Activated naive CD4-positive, alpha-beta T cell treated with anti-CD3 and anti-CD28 coated beads, Interleukin-2, amount 50 U/mL, for 72 hours (primary cell): Measurements from ENCODE around the gene PDK1. TPM values are rescaled to one million over a fixed set of nuclear protein-coding genes. Genes with fewer than 3 reads are reported as not detected.
A peak's percentile ranks its signal among the peaks of the same experiment; 100 is the strongest.
"Not testable (repeated sequence)": the region's sequence is repeated elsewhere in the genome, so short reads cannot be mapped to it uniquely, and the experiment has no call there.

Experiments
- ATAC-seq, 2 donors: fragments of 150-1000 bp; cut with Tn5 transposase; 2 replicates each; pipeline ENCODE4 v1.10.0; 2021; ENCODE audit warnings: mild to moderate bottlenecking in 2 of 2, moderate library complexity in 2 of 2
- DNase-seq, 2 donors: peaks; one replicate each; pipeline ENCODE4 v3.0.0; 2021 to 2022; ENCODE audit warnings: low spot score in 2 of 2
- H3K27ac Mint-ChIP-seq, 2 donors: one replicate each; pipeline ENCODE4 v1.8.0; 2022; ENCODE audit warnings: mild to moderate bottlenecking in 2 of 2, mixed read lengths in 2 of 2
- H3K36me3 Mint-ChIP-seq, 2 donors: one replicate each; pipeline ENCODE4 v1.8.0; 2022; ENCODE audit warnings: mixed read lengths in 2 of 2
- H3K9me3 Mint-ChIP-seq, 2 donors: one replicate each; pipeline ENCODE4 v1.8.0; 2022; ENCODE audit warnings: mixed read lengths in 2 of 2
- total RNA-seq, 2 donors: library from RNA; stranded (reverse); gene quantifications; one replicate each; pipeline ENCODE4 v1.2.3, GENCODE V29; 2022

Gene PDK1
- total RNA-seq, 2 donors from 2014 or later = 20.2 to 77.2 TPM

- Mint-ChIP-seq H3K9me3 (peaks cover 13 to 26% of the 10 kb centered on the region in 2 donors), H3K27ac (no peak overlapping the region), H3K36me3 (peaks cover 28 to 80% of the 10 kb centered on the region in 2 donors)
- ATAC-seq (no peak), DNase-seq (no peak)
Measured at GRCh38 chr2:172545408-172546075, 10.3 kb upstream of the PDK1 start.

GRCh38 chr2:172549131-172549530 is 6.8 kb upstream of the PDK1 start:
- peaks cover 3 to 12% of the 10 kb centered on the region in 2 donors for H3K9me3 Mint-ChIP-seq
- no peak overlapping the region for H3K27ac Mint-ChIP-seq
- ATAC-seq (no peak), DNase-seq (no peak)
- H3K36me3 Mint-ChIP-seq = peaks cover 11 to 72% of the 10 kb centered on the region in 2 donors

- not testable (repeated sequence) for H3K9me3 Mint-ChIP-seq, DNase-seq, H3K27ac Mint-ChIP-seq, ATAC-seq
- peaks cover 7 to 74% of the 10 kb centered on the region in 2 donors for H3K36me3 Mint-ChIP-seq
Measured at GRCh38 chr2:172549802-172550201, 6.1 kb upstream of the PDK1 start.

- DNase-seq = no peak
- Mint-ChIP-seq H3K36me3 (peaks cover 10 to 76% of the 10 kb centered on the region in 2 donors), H3K27ac (no peak overlapping the region), H3K9me3 (peaks cover 3 to 8% of the 10 kb centered on the region in 2 donors)
- no peak for ATAC-seq
Measured at GRCh38 chr2:172550419-172550818, 5.5 kb upstream of the PDK1 start.

DNA sequence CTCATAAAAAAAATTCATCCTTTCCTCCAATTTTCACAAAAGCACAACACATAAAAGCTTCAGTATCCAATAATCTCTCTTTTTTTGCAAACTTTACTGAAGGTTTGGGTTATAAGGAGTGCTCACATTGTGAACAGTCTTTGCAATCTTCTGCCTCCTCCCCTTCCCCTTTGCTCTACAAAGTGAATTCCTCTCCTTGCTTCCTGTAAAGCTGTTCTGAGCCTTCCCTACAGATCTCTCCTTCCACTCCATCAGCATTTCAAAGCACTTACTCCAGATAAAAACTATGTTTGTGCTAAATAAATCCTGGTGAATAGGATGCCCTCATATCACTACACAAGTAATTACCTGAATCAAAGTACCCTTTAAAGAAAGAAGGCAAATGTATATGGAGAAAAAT is 4.6 kb upstream of the PDK1 start:
- Mint-ChIP-seq H3K36me3 (peaks cover 12 to 68% of the 10 kb centered on the region in 2 donors), H3K27ac (no peak overlapping the region)

DNA sequence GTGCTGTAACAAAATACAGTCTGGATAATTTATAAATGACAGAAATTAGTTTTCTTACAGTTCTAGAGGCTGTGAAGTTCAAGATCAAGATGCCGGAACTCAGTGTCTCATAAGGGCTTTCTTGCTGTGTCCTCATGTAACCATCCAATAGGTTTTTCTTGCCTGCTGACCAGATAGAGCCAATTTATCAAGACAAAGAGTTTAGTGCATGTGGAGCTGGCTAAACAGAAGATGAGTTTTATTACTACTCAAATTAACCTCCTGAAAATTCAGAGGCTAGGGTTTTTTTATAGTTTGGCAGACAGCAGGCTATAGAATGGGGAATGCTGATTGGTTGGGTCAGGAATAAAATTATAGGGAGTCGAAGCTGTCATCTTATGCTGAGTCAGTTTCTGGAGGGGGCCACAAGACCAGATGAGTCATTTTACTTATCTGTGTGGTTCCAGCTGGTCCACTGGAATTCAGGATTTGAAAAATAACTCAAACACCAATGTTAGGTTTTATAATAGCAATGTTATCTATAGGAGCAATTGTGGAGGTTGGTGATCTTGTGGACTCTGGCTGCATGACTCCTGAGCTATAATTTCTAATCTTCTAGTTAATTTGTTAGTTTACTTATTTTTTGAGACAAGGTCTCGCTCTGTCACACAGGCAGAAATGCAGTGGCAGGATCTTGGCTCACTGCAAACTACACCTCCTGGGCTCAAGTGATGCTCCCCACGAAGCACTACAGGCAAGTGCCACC is 3.2 kb upstream of the PDK1 start:
- H3K27ac Mint-ChIP-seq = no peak overlapping the region
- H3K9me3 Mint-ChIP-seq = peaks cover 2% of the 10 kb centered on the region in 2 donors
- DNase-seq (no peak), ATAC-seq (no peak)
- peaks cover 8 to 70% of the 10 kb centered on the region in 2 donors for H3K36me3 Mint-ChIP-seq

More for the DNA sequence above, 4.6 kb upstream of the PDK1 start:
- ATAC-seq = no peak
- no peak for DNase-seq
- H3K9me3 Mint-ChIP-seq = peaks cover 3 to 8% of the 10 kb centered on the region in 2 donors

DNA sequence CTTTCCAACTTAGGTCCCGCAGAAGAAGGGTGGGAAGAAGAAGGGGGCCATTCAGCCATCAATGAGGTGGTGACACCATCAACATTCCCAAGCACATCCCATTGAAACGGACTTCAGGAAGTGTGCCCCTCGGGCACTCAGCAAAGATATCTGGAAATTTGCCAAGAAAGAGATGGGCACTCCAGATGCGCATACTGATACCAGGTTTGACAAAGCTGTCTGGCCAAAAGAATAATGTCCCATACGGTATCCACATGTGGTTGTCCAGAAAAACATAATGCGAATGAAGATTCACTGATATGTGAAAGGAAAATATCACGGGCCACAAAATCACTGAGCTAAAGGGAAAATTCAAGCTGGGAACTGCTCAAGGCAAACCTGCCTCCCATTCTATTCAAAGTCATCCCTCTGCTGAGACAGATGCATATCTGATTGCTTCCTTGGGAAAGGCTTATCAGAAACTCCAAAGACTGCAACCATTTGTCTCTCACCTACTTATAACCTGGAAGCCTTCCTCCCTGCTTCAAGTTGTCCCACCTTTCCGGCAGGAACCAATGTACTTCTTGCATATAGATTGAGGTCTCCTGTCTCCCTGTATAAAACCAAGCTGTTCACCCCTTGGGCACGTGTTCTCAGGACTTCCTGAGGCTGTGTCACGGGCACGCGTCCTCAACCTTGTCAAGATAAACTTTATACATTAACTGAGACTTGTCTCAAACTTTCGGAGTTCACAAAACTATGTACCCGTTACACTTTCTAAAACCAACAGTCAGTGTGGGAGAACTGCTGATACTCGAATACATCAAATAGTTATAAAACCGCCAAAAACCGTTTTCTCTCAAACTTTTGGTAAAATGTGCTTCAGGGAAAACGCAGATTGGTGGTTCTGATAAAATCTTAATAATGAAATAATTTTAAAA is 1.3 kb upstream of the PDK1 start:
- Mint-ChIP-seq H3K27ac (peak overlapping the region; percentile 91 to 96), H3K36me3 (peaks cover 10 to 64% of the 10 kb centered on the region in 2 donors), H3K9me3 (no peaks in the 10 kb centered on the region)
- ATAC-seq (no peak), DNase-seq (no peak)

- no peak for ATAC-seq
- H3K27ac Mint-ChIP-seq = peak overlapping the region; percentile 91 to 96
- peaks cover 10 to 59% of the 10 kb centered on the region in 2 donors for H3K36me3 Mint-ChIP-seq
- DNase-seq = no peak
- no peaks in the 10 kb centered on the region for H3K9me3 Mint-ChIP-seq
Measured at GRCh38 chr2:172555272-172555521, 693 bp upstream of the PDK1 start.

- DNase-seq (peak; percentile 72 to 75), ATAC-seq (peak; percentile 59 to 63)
- H3K27ac Mint-ChIP-seq = peak overlapping the region; percentile 91 to 96
- H3K36me3 Mint-ChIP-seq = peaks cover 10 to 68% of the 10 kb centered on the region in 2 donors
- no peaks in the 10 kb centered on the region for H3K9me3 Mint-ChIP-seq
Measured at GRCh38 chr2:172556284-172557033, 569 bp downstream of the PDK1 start.

DNA sequence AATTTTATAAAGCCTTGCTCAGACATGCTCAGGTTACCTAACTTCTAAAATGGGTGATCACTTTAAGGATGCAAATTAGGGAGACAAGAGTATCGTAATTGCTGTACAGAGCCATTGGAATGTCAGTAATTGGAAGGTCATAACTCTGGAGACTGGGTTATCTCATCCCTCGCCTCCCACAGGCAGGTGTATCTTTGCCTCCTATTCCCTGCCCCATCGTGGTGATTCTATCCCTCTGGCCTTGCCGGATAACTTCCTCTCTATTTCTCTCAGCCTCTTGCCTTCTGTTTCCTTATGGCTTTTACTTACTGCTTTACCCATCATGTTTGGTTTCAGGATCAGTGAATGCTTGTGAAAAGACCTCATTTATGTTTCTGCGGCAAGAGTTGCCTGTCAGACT is 2.5 kb downstream of the PDK1 start:
- ATAC-seq (no peak), DNase-seq (no peak)
- Mint-ChIP-seq H3K36me3 (peaks cover 10 to 68% of the 10 kb centered on the region in 2 donors), H3K27ac (no peak overlapping the region), H3K9me3 (no peaks in the 10 kb centered on the region)

- H3K36me3 Mint-ChIP-seq = peaks cover 5 to 66% of the 10 kb centered on the region in 2 donors
- H3K27ac Mint-ChIP-seq = no peak overlapping the region
- no peaks in the 10 kb centered on the region for H3K9me3 Mint-ChIP-seq
- ATAC-seq = no peak
- no peak for DNase-seq
Measured at GRCh38 chr2:172560721-172561120, 4.8 kb downstream of the PDK1 start.

GRCh38 chr2:172561270-172561669 is 5.4 kb downstream of the PDK1 start:
- DNase-seq (no peak), ATAC-seq (no peak)
- H3K9me3 Mint-ChIP-seq = no peaks in the 10 kb centered on the region
- H3K27ac Mint-ChIP-seq = no peak overlapping the region
- peaks cover 5 to 67% of the 10 kb centered on the region in 2 donors for H3K36me3 Mint-ChIP-seq

DNA sequence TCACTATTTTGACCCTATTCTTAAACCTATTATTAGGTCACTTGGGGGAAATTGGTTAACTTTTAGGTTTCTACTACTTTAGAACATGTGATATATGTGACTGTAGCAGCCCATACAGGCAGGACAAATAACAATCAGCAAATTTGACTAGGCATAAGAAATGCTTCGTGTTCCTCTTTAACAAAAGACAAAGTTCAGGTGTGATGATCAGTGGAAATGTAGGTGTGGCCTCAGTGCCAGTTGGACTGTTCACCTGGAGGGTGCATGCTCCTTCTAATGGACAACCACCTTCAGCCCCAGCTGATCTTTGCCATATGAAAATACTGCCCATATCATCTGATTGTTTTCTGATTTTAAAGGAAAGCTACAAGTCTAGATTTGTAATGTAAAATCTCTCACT is 6.4 kb downstream of the PDK1 start:
- H3K27ac Mint-ChIP-seq = no peak overlapping the region
- peaks cover 5 to 61% of the 10 kb centered on the region in 2 donors for H3K36me3 Mint-ChIP-seq
- no peaks in the 10 kb centered on the region for H3K9me3 Mint-ChIP-seq
- DNase-seq (no peak), ATAC-seq (no peak)

GRCh38 chr2:172564376-172564775 is 8.5 kb downstream of the PDK1 start:
- ATAC-seq = no peak
- Mint-ChIP-seq H3K36me3 (peaks cover 0 to 54% of the 10 kb centered on the region in 2 donors), H3K9me3 (no peaks in the 10 kb centered on the region), H3K27ac (peak overlapping the region in 1 of 2 donors; percentile 23)
- DNase-seq = no peak

- ATAC-seq = no peak
Measured at GRCh38 chr2:172571245-172571644, 15.4 kb downstream of the PDK1 start.

GRCh38 chr2:172572981-172573380 is 17.1 kb downstream of the PDK1 start:
- Mint-ChIP-seq H3K36me3 (peaks cover 33 to 79% of the 10 kb centered on the region in 2 donors), H3K9me3 (peaks cover 19 to 34% of the 10 kb centered on the region in 2 donors), H3K27ac (no peak overlapping the region)
- ATAC-seq = no peak
- DNase-seq = no peak

More at GRCh38 chr2:172571245-172571644, 15.4 kb downstream of the PDK1 start:
- Mint-ChIP-seq H3K36me3 (peaks cover 23 to 72% of the 10 kb centered on the region in 2 donors), H3K27ac (no peak overlapping the region), H3K9me3 (peaks cover 11 to 18% of the 10 kb centered on the region in 2 donors)
- no peak for DNase-seq
